ENCODE data around the gene STOML2. TPM values are rescaled to one million over a fixed set of nuclear protein-coding genes. Genes with fewer than 3 reads are reported as not detected.

STOML2 gene
- total RNA-seq, 1 experiment from 2014 or later: 209 TPM

- BruUV-seq (replicated peaks): no TSS peak
- no peak for DNase-seq (ENCODE audit: unreplicated experiment)
- no peak overlapping the region for H3K4me3 Mint-ChIP-seq (ENCODE audit: unreplicated experiment)
- H3K27ac Mint-ChIP-seq (ENCODE audit: low read depth, unreplicated experiment): no peak overlapping the region
- POLR2A ChIA-PET: no interaction called here
- no peaks in the 10 kb centered on the region for H3K9me3 Mint-ChIP-seq (ENCODE audit: unreplicated experiment)
- H3K4me1 Mint-ChIP-seq (ENCODE audit: insufficient read depth, unreplicated experiment): peaks cover 40% of the 10 kb centered on the region
- CTCF ChIA-PET: interaction anchor here (0.6 to 3.6 kb wide), 4 partner anchors 10 to 438 kb away, joined by 3 to 21 read pairs (median 6); partner anchors contain the start of gene PIGO
- H3K36me3 Mint-ChIP-seq (ENCODE audit: insufficient read depth, unreplicated experiment): peaks cover 53% of the 10 kb centered on the region
- H3K27me3 Mint-ChIP-seq (ENCODE audit: insufficient read depth, unreplicated experiment): no peaks in the 10 kb centered on the region
- no peak for TF ChIP-seq CTCF (IDR thresholded peaks at IDR 0.05; ENCODE audit: unreplicated experiment)
- intact Hi-C loops (cut with micrococcal nuclease): no loop called here
Measured at GRCh38 chr9:35107297-35108290, 4.7 kb upstream of the STOML2 start.

- no peaks in the 10 kb centered on the region for H3K27me3 Mint-ChIP-seq (ENCODE audit: insufficient read depth, unreplicated experiment)
- ChIA-PET CTCF (interaction anchor here (0.8 to 3.6 kb wide), 3 partner anchors 10 to 371 kb away, joined by 3 to 21 read pairs (median 5); partner anchors contain the start of gene PIGO), POLR2A (interaction anchor here (1.2 to 8.0 kb wide), 2 partner anchors 7 to 10 kb away, joined by 3 to 97 read pairs; partner anchors contain the start of genes ATOSB and PIGO)
- peaks cover 35% of the 10 kb centered on the region for H3K4me1 Mint-ChIP-seq (ENCODE audit: insufficient read depth, unreplicated experiment)
- no peak for DNase-seq (ENCODE audit: unreplicated experiment)
- no TSS peak for BruUV-seq (replicated peaks)
- TF ChIP-seq CTCF (IDR thresholded peaks at IDR 0.05; ENCODE audit: unreplicated experiment): no peak
- peaks cover 53% of the 10 kb centered on the region for H3K36me3 Mint-ChIP-seq (ENCODE audit: insufficient read depth, unreplicated experiment)
- H3K27ac Mint-ChIP-seq (ENCODE audit: low read depth, unreplicated experiment): peak overlapping the region; percentile 67
- H3K9me3 Mint-ChIP-seq (ENCODE audit: unreplicated experiment): no peaks in the 10 kb centered on the region
- intact Hi-C loops (cut with micrococcal nuclease): no loop called here
- no peak overlapping the region for H3K4me3 Mint-ChIP-seq (ENCODE audit: unreplicated experiment)
Measured at GRCh38 chr9:35106343-35106730, 3.4 kb upstream of the STOML2 start.

GRCh38 chr9:35105571-35106342 is 2.8 kb upstream of the STOML2 start:
- TF ChIP-seq CTCF (IDR thresholded peaks at IDR 0.05; ENCODE audit: unreplicated experiment): no peak
- peaks cover 58% of the 10 kb centered on the region for H3K36me3 Mint-ChIP-seq (ENCODE audit: insufficient read depth, unreplicated experiment)
- peaks cover 34% of the 10 kb centered on the region for H3K4me1 Mint-ChIP-seq (ENCODE audit: insufficient read depth, unreplicated experiment)
- H3K27me3 Mint-ChIP-seq (ENCODE audit: insufficient read depth, unreplicated experiment): no peaks in the 10 kb centered on the region
- intact Hi-C loops (cut with micrococcal nuclease): no loop called here
- H3K9me3 Mint-ChIP-seq (ENCODE audit: unreplicated experiment): no peaks in the 10 kb centered on the region
- no peak overlapping the region for H3K4me3 Mint-ChIP-seq (ENCODE audit: unreplicated experiment)
- POLR2A ChIA-PET: interaction anchor here (1.2 to 8.0 kb wide), 3 partner anchors 8 to 34 kb away, joined by 3 to 97 read pairs (median 4); partner anchors contain the start of genes ATOSB, PIGO and VCP
- H3K27ac Mint-ChIP-seq (ENCODE audit: low read depth, unreplicated experiment): peak overlapping the region; percentile 67
- no peak for DNase-seq (ENCODE audit: unreplicated experiment)
- no TSS peak for BruUV-seq (replicated peaks)
- CTCF ChIA-PET: interaction anchor here (0.8 to 3.6 kb wide), 3 partner anchors 10 to 372 kb away, joined by 3 to 21 read pairs (median 5); partner anchors contain the start of gene PIGO
